ENCODE data around the gene GPS2.
"Not testable (repeated sequence)": the region's sequence is repeated elsewhere in the genome, so short reads cannot be mapped to it uniquely, and the experiment has no call there.

The GPS2 gene

GRCh38 chr17:7336240-7337175 lies 21.3 kb upstream of the GPS2 start, which contains the start of gene ACAP1:
TSS of gene ACAP1 (plus strand) at chr17:7336529. CDS start at chr17:7336735, 206 bp downstream.
- peak; percentile 19 for DNase-seq

GRCh38 chr17:7335765-7336164 lies 20.6 kb upstream of the GPS2 start:
- DNase-seq, result not testable (repeated sequence)

GRCh38 chr17:7334938-7335538 lies 19.9 kb upstream of the GPS2 start:
- no peak for DNase-seq

- not testable (repeated sequence) for DNase-seq
Measured at GRCh38 chr17:7332600-7333069, 17.5 kb upstream of the GPS2 start.

GRCh38 chr17:7332111-7332510 lies 17.0 kb upstream of the GPS2 start:
- DNase-seq, result no peak

- DNase-seq, result no peak
Measured at GRCh38 chr17:7330638-7331015, 15.5 kb upstream of the GPS2 start.

- peak; percentile 93 for DNase-seq
Measured at GRCh38 chr17:7329997-7330637, 15.0 kb upstream of the GPS2 start.

- DNase-seq, result peak; percentile 99
Measured at GRCh38 chr17:7329374-7329996, 14.3 kb upstream of the GPS2 start.

GRCh38 chr17:7328840-7329373 lies 13.7 kb upstream of the GPS2 start, which contains the start of gene NEURL4:
TSS of gene NEURL4 (minus strand) at chr17:7329335. CDS start at chr17:7329312, 23 bp downstream.
- DNase-seq, result no peak

- no peak for DNase-seq
Measured at GRCh38 chr17:7328009-7328408, 12.8 kb upstream of the GPS2 start.

- DNase-seq, result no peak
Measured at GRCh38 chr17:7327501-7327900, 12.3 kb upstream of the GPS2 start.

- no peak for DNase-seq
Measured at GRCh38 chr17:7327056-7327455, 11.9 kb upstream of the GPS2 start.

- DNase-seq, result no peak
Measured at GRCh38 chr17:7326186-7326585, 11.0 kb upstream of the GPS2 start.

GRCh38 chr17:7325031-7325528 lies 9.9 kb upstream of the GPS2 start:
- DNase-seq, result no peak

GRCh38 chr17:7324438-7324779 lies 9.2 kb upstream of the GPS2 start:
- DNase-seq, result no peak

GRCh38 chr17:7323731-7324437 lies 8.7 kb upstream of the GPS2 start:
- no peak for DNase-seq

- DNase-seq, result no peak
Measured at GRCh38 chr17:7322520-7323194, 7.5 kb upstream of the GPS2 start.

GRCh38 chr17:7321466-7321865 lies 6.3 kb upstream of the GPS2 start:
- DNase-seq, result no peak

GRCh38 chr17:7318121-7318860 lies 3.1 kb upstream of the GPS2 start:
- no peak for DNase-seq

GRCh38 chr17:7317161-7317803 lies 2.1 kb upstream of the GPS2 start:
- DNase-seq, result no peak
